GM18517 (cell line): Measurements from ENCODE around the gene MAMSTR.
"Not testable (repeated sequence)": the region's sequence is repeated elsewhere in the genome, so short reads cannot be mapped to it uniquely, and the experiment has no call there.

Experiments
- ATAC-seq: cut with Tn5 transposase; IDR thresholded peaks from one replicate; pipeline ENCODE4 v1.9.1; 2021; ENCODE audit warnings: mild to moderate bottlenecking, moderate library complexity; ENCODE audit not compliant: unreplicated experiment

Gene MAMSTR, protein sequence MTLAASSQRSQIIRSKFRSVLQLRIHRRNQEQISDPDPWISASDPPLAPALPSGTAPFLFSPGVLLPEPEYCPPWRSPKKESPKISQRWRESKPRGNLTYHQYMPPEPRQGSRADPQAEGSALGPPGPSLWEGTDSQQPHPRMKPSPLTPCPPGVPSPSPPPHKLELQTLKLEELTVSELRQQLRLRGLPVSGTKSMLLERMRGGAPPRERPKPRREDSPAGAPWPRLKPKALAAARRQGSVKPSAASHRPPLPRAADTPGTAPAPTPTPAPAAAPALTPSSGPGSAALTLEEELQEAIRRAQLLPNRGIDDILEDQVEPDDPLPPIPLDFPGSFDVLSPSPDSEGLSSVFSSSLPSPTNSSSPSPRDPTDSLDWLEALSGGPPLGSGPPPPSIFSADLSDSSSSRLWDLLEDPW

DNA sequence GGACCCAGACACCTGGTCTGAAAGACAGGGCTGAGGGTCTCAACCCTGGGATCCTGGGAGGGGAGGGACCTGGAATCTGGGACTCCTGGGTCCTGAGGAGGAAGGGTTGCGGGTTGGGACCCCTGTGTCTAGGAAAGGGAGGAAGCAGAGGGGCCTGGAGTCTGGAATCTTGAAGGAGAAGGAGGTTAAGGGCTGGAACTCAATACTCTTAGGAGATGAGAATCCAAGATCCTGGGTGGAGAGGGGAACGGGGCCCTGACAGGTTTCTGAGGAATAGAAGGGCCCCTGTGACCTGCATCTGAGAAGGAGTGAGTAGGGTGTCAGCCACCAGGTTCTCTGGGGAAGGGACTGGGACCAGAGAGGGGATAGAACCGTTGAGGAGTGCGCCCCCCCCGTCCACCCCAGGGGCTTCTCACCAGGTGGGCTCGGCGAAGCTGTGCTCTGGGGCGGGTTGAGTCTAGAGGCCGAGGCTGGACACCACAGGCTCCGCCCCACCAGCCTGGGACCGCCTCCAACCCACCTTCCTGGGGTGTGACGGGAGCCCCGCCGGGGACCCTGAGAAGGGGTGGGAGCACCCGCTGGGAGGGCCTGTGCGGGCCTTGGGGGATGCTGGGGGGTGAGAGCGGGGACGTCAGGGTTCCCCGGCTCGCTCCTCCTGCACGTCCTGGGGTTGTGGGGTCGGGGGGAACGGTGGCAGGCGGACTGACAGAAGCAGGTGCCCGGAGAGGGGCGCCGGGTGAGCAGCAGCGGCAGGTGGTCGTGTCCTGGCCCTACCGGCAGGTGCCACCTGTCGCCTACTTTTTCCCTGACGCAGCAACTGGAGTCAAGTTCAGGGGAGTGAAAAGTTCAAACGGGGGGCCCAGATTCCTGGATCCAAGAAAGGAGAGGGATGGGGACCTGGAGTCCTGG, at the start of gene MAMSTR:
Gene MAMSTR (minus strand): TSS at position 463 of the 909 bp plus-strand sequence. CDS start 694 bp downstream, outside the sequence.
- no peak for ATAC-seq

DNA sequence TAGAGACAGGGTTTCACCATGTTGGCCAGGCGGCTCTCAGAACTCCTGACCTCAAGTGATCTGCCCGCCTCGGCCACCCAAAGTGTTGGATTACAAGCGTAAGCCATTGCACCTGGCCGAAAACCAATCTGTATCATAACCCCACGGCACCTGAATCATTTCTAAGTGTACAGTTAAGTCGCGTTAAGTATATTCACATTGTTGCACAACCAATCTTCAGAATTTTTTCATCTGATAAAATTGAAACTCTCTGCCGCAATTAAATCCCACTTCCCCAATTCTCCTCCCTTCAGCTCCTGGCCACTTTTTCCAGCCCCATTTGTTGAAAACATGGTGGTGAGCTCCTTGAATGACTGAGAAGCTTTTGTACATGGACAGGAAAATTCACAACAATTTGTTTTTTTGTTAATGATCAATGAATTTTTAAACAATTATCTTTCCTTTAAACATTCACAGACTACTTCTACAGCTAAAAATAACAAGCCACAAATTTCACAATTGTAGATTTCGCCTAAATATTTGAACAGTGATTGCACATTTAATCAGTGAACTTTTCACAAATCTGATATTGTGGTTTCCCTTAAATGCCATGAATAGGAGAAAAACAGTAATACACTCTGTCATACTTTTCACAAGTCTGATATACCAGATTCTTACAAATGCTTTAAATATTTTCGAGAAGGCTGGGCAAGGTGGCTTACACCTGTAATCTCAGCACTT, 49.6 kb upstream of the MAMSTR start:
- no peak for ATAC-seq

DNA sequence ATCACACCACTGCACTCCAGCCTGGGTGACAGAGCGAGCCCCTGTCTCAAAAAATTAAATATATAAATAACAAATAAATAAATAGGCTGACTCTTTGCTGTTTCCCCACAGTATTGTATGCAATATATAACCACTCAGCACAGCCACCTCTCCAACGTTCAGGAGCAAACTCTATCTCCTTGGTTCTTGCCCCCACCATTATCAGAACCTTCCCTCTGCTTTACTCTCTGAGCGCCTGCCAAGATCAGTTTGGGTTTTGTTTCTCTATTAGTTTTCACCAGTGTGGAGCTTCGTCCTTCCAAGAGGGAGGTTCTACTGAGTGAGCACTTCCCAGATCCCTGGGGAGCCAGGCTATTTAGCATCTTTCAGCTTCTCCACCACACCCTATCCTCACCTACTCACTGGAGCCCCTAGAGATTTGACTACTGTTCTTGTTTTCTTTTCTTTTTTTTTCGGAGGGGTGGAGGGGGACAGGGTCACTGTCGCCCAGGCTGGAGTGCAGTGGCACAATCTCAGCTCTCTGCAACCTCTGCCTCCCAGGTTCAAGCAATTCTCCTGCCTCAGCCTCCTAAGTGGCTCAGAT, 48.7 kb upstream of the MAMSTR start:
- not testable (repeated sequence) for ATAC-seq

DNA sequence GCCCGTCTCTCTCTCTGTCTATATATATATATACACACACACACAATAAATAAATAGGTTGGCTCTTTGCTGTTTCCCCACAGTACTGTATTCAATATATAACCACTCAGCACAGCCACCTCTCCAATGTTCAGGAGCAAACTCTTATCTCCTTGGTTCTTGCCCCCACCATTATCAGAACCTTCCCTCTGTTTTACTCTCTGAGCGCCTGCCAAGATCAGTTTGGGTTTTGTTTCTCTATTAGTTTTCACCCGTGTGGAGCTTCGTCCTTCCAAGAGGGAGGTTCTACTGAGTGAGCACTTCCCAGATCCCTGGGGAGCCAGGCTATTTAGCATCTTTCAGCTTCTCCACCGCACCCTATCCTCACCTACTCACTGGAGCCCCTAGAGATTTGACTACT, 46.3 kb upstream of the MAMSTR start:
- not testable (repeated sequence) for ATAC-seq

DNA sequence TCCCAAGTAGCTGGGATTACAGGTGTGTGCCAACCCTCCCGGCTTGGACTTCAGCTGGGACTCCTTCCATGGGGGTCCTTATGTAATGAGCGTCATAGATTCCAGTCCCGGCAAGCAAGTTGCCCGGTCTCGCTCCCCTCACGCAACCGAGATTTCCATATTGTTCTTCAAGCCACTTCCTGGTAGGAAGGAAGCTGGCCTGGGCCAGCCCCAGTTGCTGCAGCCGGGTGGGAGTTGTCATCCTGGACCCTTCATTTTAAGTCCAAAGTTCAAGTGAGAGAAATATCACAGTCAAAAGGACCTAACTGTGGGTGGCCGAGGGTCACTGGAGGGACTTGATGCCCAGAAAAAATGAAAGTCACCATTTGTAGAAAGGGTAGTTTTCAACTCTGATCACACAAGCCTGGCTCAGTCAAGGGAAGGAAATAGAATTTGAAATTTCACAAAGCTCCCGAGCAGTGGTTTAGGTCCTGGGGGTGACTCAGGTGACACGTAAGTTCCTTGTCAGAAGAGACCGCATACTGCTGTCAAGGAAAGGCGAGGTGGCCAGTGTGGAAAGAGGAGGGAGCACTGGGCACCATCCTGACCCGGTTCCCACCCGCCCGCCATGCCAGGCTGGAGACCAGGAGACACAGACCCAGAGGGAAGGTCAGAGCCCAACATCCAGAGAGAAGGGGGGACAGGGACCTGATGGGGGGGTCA, 41.1 kb upstream of the MAMSTR start:
- ATAC-seq = no peak

DNA sequence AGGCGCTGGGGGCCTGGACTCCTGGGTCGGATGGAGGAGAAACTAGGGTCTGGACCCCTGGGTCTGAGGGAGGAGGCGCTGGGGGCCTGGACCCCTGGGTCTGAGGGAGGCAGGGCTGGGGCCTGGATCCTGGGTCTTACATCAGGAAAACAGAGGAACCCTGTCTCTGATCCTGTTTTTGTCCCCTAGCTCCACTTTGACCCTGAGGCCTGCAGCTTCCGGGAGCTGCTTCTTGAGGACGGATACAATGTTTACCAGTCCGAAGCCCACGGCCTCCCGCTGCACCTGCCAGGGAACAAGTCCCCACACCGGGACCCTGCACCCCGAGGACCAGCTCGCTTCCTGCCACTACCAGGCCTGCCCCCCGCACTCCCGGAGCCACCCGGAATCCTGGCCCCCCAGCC, 38.2 kb upstream of the MAMSTR start:
- no peak for ATAC-seq

DNA sequence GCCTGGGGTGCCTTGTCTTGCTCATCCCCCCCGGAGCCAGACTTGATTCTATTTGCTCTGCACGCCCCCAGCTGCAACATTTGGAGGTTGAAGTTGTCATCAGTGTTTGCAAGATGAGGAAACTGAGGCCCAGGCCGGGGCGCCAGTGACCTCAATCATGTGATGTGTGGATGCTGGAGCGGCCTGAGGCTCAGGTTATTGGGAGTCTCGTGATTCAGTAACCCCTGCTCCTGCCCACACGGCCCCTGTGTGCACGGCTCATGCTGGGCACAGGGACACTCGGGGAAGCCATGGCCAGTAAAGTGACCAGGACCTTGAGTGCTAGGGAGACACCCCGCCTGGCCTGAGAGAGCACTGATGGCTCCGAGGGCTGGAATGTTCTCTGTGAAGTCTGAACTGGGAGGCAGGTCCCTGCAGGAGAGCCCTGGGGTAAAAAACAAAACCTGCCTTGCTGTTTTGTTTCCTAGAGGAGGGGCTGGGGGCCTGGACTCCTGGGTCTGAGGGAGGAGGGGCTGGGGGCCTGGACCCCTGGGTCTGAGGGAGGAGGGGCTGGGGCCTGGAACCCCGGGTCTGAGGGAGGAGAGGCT, 37.7 kb upstream of the MAMSTR start:
- ATAC-seq = no peak

DNA sequence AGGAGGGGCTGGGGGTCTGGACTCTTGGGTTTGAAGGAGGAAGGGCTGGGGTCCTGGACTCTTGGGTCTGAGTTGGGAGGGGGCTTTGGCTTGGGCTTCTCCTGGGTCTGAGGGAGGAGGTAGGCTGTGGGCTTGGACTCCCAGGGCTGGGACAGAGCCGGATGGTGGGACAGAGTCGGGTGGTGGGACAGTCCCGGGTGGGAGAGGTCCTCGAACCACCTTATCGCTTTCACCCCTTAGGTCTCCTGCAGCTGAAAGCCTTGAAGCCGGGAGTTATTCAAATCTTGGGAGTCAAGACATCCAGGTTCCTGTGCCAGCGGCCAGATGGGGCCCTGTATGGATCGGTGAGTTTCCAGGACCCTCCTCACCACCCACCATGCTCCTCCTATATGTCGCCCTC, 37.2 kb upstream of the MAMSTR start:
- ATAC-seq = no peak

DNA sequence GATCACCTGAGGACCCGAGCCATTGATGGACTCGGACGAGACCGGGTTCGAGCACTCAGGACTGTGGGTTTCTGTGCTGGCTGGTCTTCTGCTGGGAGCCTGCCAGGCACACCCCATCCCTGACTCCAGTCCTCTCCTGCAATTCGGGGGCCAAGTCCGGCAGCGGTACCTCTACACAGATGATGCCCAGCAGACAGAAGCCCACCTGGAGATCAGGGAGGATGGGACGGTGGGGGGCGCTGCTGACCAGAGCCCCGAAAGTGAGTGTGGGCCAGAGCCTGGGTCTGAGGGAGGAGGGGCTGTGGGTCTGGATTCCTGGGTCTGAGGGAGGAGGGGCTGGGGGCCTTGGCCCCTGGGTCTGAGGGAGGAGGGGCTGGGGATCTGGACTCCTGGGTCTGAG, 36.7 kb upstream of the MAMSTR start:
- ATAC-seq = no peak

DNA sequence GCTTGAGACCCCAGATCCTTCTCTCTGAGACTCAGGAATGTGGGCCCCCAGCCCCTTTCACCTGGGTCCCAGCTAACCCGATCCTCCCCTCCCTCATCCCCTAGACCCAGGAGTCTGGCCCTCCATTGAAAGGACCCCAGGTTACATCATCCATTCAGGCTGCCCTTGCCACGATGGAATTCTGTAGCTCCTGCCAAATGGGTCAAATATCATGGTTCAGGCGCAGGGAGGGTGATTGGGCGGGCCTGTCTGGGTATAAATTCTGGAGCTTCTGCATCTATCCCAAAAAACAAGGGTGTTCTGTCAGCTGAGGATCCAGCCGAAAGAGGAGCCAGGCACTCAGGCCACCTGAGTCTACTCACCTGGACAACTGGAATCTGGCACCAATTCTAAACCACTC, 36.3 kb upstream of the MAMSTR start:
- ATAC-seq = no peak

DNA sequence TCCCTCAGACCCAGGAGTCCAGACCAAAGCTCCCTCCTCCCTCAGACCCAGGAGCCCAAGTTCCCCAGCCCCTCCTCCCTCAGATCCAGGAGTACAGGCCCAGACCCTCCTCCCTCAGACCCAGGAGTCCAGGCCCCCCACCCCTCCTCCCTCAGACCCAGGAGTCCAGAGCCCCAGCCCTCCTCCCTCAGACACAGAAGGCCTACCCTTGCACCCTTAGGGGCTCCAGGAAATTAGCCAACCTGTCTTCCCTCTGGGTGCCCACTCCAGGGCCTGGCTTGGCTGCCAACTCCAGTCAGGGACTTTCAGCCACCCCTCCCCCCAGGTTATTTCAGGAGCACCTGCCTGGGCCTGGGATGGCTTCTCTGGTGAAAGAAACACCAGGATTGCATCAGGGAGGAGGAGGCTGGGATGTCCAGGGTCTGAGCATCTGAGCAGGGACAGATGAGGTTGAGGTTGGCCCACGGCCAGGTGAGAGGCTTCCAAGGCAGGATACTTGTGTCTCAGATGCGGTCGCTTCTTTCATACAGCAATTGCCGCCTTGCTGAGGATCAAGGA, 35.6 kb upstream of the MAMSTR start, which contains the start of gene FGF21:
Gene FGF21 (plus strand): TSS at position 441 of the 558 bp plus-strand sequence. CDS start 713 bp downstream, outside the sequence.
- ATAC-seq = no peak

DNA sequence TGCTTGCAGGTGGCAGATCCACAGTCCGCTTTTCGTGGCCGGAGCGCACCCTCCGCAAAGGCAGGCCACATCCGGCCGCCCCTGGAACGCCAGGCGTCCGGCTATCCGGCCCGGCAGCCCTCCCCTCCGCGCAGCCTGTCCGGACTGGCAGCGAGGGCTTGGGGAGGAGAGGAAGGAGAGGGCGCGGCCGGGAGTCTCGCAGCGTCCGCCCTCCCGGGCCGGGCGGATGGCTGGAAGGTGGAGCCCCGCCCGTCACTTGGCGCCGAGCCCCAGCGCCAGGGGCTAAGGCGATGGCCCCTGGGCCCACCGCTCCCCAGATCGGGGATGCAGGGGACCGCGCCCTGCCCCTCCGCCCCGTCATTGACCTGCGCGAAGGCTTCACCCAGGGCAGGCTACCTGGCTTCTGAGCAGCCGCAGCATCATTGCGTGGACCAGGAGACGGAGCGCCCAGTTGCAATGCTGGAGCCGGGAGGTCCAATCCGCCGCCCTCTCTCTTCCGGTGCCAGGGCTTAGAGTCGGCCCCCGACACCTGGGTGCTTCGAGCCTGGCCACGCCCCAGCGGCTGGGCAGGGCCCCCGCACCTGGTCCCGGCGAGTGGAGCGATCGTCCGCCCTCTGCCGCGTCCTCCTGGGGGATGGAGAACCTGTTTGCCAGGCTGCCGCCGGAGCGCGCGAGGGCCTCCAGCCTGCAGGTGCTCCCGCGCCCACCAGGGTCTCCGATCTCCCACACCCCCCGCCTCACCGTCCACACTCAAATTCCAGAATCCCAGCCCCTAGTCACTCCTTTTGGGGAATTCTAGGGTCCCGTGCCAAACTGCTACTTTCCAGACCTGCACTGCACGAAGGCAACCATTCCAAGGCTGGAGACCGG, 33.2 kb upstream of the MAMSTR start, which contains the start of gene FUT1:
Gene FUT1 (minus strand): TSS at position 146 of the 870 bp plus-strand sequence. CDS start 1,360 bp downstream, outside the sequence.
- no peak for ATAC-seq

DNA sequence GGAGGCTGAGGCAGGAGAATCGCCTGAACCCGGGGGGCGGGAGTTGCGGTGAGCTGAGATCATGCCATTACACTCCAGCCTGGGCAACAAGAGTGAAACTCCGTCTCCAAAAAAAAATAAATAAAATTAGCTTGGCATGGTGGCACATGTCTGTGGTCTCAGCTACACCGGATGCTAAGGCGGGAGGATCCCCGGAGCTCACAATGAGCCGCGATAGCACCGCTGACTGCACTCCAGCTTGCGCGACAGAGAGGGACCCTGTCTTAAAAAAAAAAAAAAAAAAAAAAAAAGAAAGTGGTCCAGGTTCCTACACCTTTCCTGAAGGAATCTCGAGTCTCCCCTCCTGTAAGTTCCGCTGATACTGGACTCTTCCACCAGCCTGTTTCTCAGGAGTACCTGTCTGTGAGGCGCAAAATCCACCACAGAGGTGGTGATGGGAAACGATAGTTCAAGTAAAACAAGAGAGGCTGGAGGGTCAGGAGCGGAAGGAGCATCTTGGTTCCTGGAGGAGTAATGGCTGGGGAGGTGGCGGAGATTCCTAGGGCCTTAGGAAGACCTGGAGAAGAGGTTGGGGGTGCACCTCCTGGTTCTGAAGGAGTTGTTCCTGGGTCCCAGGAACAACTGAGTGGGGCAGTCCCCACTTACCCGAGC, 32.4 kb upstream of the MAMSTR start:
- no peak for ATAC-seq

DNA sequence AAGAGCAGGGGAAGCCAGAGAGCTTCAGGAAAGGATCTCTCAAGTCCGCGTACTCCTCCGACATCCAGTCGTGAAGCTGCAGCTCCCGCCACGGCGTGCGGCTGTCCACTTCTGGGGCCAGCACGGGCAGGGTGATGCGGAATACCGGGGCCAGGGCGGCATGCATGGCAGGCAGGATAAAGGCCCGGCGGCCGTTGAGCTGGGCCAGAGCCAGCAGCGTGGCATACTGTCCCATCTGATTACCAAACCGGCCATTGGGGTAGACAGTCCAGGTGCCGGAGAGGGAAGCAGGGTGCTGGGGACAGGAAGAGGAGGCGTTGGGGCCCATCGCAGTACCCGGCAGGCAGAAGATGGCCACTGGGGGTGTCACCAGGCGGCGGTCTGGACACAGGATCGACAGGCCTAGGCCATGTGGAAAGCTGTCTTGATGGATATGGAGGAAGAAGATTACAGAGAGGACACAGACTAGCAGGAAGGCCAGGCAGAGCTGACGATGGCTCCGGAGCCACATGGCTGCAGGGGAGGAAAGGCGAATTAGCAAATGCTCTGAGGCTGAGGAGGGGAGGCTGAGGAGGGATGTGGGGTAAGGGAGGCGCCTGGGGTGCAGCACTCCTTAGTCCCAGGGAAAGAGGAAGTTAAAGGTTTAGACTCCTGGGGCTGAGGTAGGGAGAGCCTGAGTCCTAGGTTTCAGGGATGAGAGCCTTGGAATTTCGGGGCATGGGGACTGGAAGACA, 31.4 kb upstream of the MAMSTR start:
- ATAC-seq = no peak

DNA sequence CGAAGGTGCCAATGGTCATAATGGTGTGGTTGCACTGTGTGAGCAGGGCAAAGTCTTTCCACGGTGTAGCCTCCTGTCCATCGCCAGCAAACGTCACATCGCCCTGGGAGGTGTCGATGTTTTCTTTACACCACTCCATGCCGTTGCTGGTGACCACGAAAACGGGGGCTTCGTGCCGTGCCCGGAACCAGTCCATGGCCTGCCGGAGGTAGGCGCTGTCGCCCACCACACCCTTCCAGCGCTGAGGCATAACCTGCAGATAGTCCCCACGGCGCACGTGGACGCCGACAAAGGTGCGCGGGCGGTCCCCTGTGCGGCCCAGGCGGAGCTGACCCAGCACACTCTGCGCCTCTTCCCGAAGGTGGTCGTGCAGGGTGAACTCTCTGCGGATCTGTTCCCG, 30.8 kb upstream of the MAMSTR start:
- no peak for ATAC-seq

DNA sequence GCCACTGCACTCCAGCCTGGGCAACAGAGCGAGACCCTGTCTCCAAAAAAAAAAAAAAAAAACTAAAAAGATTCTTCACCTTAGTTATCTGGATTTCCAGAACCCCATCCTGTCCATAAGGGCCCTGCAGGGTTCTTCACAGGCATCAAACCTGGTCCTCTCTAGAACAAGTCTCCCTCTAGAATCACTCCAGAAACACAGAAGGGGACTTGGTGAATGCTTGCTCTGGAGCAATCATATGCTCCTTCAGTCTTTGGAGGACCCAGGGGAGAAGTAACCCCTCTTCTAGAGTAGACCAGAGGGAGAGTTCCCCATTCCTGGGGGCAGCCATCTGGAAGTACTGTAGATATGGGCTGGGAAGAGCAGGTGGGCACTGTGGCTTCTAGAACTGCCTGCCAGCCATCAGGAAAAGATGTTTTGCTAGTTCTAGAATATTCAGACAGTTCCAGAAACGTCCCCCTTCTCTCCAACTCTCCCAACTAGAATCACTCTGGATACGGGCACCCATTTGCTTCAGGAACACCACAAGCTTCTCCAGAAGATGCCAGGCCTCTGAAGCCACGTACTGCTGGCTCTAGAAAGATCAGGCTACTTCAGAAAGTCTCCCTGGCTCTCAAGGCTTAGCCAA, 30.2 kb upstream of the MAMSTR start:
- ATAC-seq = no peak
